ENCODE results near the gene ESR1.

The ESR1 gene

GRCh38 chr6:151826517-151827142 lies 19.1 kb downstream of the ESR1 start (continued):
- TF ChIP-seq POU6F1 (CRISPR knock-in tag; IDR thresholded peaks at IDR 0.05; ENCODE audit: borderline replicate concordance, low read depth), result no peak

- ATAC-seq, result no peak
- no peak for TF ChIP-seq PPARA (CRISPR knock-in tag; IDR thresholded peaks at IDR 0.05; ENCODE audit: borderline replicate concordance)
- TF ChIP-seq TCF4 (CRISPR knock-in tag; IDR thresholded peaks at IDR 0.05; ENCODE audit: borderline replicate concordance), result no peak
- TF ChIP-seq ZNF70 (CRISPR knock-in tag; IDR thresholded peaks at IDR 0.05), result no peak
- no peak for TF ChIP-seq ZNF8 (CRISPR knock-in tag; IDR thresholded peaks at IDR 0.05)
- TF ChIP-seq ISL1 (CRISPR knock-in tag; IDR thresholded peaks at IDR 0.05), result no peak
- TF ChIP-seq ARNTL (CRISPR knock-in tag; IDR thresholded peaks at IDR 0.05; ENCODE audit: borderline replicate concordance, low read depth), result no peak
- no peak for TF ChIP-seq GLIS3 (CRISPR knock-in tag; IDR thresholded peaks at IDR 0.05)
- TF ChIP-seq ZNF565 (CRISPR knock-in tag; conservative IDR thresholded peaks at IDR 0.05; ENCODE audit: low read depth), result no peak
- TF ChIP-seq ZFP3 (CRISPR knock-in tag; IDR thresholded peaks at IDR 0.05), result no peak
- no peak for TF ChIP-seq TOX (CRISPR knock-in tag; IDR thresholded peaks at IDR 0.05; ENCODE audit: borderline replicate concordance)
- no peak for TF ChIP-seq ZFP30 (CRISPR knock-in tag; IDR thresholded peaks at IDR 0.05)
- TF ChIP-seq PATZ1 (CRISPR knock-in tag; IDR thresholded peaks at IDR 0.05; ENCODE audit: borderline replicate concordance), result no peak
- no peak for TF ChIP-seq CREB5 (CRISPR knock-in tag; IDR thresholded peaks at IDR 0.05; ENCODE audit: low read depth)
- no peak for TF ChIP-seq ZC3H10 (CRISPR knock-in tag; IDR thresholded peaks at IDR 0.05)
- no peak for TF ChIP-seq RARB (CRISPR knock-in tag; IDR thresholded peaks at IDR 0.05)
- TF ChIP-seq TSHZ2 (CRISPR knock-in tag; IDR thresholded peaks at IDR 0.05), result no peak
- TF ChIP-seq CSRNP3 (CRISPR knock-in tag; IDR thresholded peaks at IDR 0.05), result no peak
Measured at GRCh38 chr6:151832710-151833109, 25.2 kb downstream of the ESR1 start.

GRCh38 chr6:151835396-151835795 lies 27.9 kb downstream of the ESR1 start:
- no peak for ATAC-seq
- TF ChIP-seq CSDC2 (CRISPR knock-in tag; IDR thresholded peaks at IDR 0.05) (no peak), ISL1 (CRISPR knock-in tag; IDR thresholded peaks at IDR 0.05) (no peak), PPARA (CRISPR knock-in tag; IDR thresholded peaks at IDR 0.05; ENCODE audit: borderline replicate concordance) (no peak), PATZ1 (CRISPR knock-in tag; IDR thresholded peaks at IDR 0.05; ENCODE audit: borderline replicate concordance) (no peak), ZNF70 (CRISPR knock-in tag; IDR thresholded peaks at IDR 0.05) (no peak), ESRRG (CRISPR knock-in tag; IDR thresholded peaks at IDR 0.05) (no peak)
